OCI-LY3 (cell line): ENCODE data around the gene CDH4.

Experiments
- EZH2phosphoT487 ChIP-seq: fragments of 200-600 bp; shearing (Covaris generic); IDR thresholded peaks from 2 replicates; pipeline ENCODE4 v1.6.1; 2018; ENCODE audit warnings: antibody characterized with exemption, mixed run types, low read depth
- TF ChIP-seq, protein P1 (sequence below): fragments of 200-600, 300-600 bp; sonication (generic); IDR thresholded peaks from 2 replicates; pipeline ENCODE4 v1.5.1; 2014; ENCODE audit warnings: antibody characterized with exemption, low read length, low read depth

DNA sequence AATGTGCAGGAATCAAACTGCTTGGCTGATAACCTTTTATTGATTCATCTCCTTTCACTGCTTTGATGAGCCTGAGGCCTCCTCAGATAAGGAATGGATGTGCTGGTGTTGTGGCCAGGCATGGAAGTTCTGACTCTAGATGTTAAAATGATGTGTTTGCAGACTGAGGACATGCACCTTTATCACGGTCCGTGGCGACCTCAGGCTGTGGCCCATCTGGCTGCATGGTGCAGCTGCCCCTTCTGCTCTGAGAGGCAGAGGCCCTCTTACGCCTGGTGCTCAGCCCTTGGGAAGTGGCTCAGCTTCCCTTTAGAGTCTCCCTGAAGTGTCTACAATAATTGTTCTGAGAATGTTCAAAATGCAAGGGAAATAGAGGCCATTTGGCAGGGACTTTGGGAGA lies 26.2 kb downstream of the CDH4 start:
- TF ChIP-seq, protein P1, sequence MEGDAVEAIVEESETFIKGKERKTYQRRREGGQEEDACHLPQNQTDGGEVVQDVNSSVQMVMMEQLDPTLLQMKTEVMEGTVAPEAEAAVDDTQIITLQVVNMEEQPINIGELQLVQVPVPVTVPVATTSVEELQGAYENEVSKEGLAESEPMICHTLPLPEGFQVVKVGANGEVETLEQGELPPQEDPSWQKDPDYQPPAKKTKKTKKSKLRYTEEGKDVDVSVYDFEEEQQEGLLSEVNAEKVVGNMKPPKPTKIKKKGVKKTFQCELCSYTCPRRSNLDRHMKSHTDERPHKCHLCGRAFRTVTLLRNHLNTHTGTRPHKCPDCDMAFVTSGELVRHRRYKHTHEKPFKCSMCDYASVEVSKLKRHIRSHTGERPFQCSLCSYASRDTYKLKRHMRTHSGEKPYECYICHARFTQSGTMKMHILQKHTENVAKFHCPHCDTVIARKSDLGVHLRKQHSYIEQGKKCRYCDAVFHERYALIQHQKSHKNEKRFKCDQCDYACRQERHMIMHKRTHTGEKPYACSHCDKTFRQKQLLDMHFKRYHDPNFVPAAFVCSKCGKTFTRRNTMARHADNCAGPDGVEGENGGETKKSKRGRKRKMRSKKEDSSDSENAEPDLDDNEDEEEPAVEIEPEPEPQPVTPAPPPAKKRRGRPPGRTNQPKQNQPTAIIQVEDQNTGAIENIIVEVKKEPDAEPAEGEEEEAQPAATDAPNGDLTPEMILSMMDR, result no peak
- no peak for TF ChIP-seq EZH2phosphoT487
